HCT116 (cell line): ENCODE data around the gene GFOD1.

ENCODE experiments used
- CEBPB ChIP-seq: IDR thresholded peaks from 2 replicates; pipeline ENCODE4 v1.6.1; 2012; ENCODE audit warnings: low read depth
- EZH2 ChIP-seq: fragments of 200-600 bp; sonication (generic); IDR thresholded peaks from 2 replicates; pipeline ENCODE4 v1.6.1; 2017; ENCODE audit warnings: antibody characterized with exemption, mixed run types
- EZH2phosphoT487 ChIP-seq: fragments of 200-600 bp; IDR thresholded peaks from 2 replicates; pipeline ENCODE4 v1.6.1; 2018; ENCODE audit warnings: antibody characterized with exemption, borderline replicate concordance
- POLR2A ChIP-seq: IDR thresholded peaks from 2 replicates; pipeline ENCODE4 v1.7.0; 2011; ENCODE audit warnings: borderline replicate concordance; ENCODE audit not compliant: insufficient read depth, insufficient read length; ENCODE audit errors: extremely low read depth
- POLR2AphosphoS5 ChIP-seq: IDR thresholded peaks from 2 replicates; pipeline ENCODE4 v1.6.1; 2011; ENCODE audit warnings: mild to moderate bottlenecking, low read depth, low read length, moderate library complexity
- REST ChIP-seq: IDR thresholded peaks from 2 replicates; pipeline ENCODE4 v1.6.1; 2012; ENCODE audit warnings: low read depth
- SP1 ChIP-seq: IDR thresholded peaks from 2 replicates; pipeline ENCODE4 v1.6.1; 2012; ENCODE audit warnings: low read depth
- YY1 ChIP-seq: IDR thresholded peaks from 2 replicates; pipeline ENCODE4 v1.6.1; 2011; ENCODE audit warnings: low read length, low read depth, moderate library complexity, mild to moderate bottlenecking; ENCODE audit not compliant: insufficient replicate concordance; ENCODE audit errors: extremely low read depth
- ZFX ChIP-seq: fragments of 450-650 bp; IDR thresholded peaks from 2 replicates; pipeline ENCODE4 v1.6.1; 2017
- ZNF274 ChIP-seq: fragments of 200-500 bp; sonication (Bioruptor generic); IDR thresholded peaks from 2 replicates; pipeline ENCODE4 v1.6.1; 2014; ENCODE audit warnings: mild to moderate bottlenecking, low read depth, low read length, inconsistent platforms
- TF ChIP-seq, protein P1 (sequence below): IDR thresholded peaks from 2 replicates; pipeline ENCODE4 v1.6.1; 2012
- TF ChIP-seq, protein P2 (sequence below), 3 experiments: fragments of 200-600 bp in 1 of 3; sonication (generic) in 1 of 3; IDR thresholded peaks in 2 of 3; conservative IDR thresholded peaks in 1 of 3; 2 replicates each; pipeline ENCODE4 v1.5.1; 2012 to 2017; ENCODE audit warnings: low read depth in 2 of 3, low read length in 2 of 3, antibody characterized with exemption in 1 of 3, borderline replicate concordance in 1 of 3, control low read depth in 1 of 3, mild to moderate bottlenecking in 1 of 3, mixed read lengths in 1 of 3, mixed run types in 1 of 3, moderate library complexity in 1 of 3; ENCODE audit not compliant: insufficient read depth in 1 of 3
- TF ChIP-seq, protein P3 (sequence below): IDR thresholded peaks from 2 replicates; pipeline ENCODE4 v1.6.1; 2012

GRCh38 chr6:13478525-13478966 is 8.9 kb downstream of the GFOD1 start:
- TF ChIP-seq ZNF274 (no peak), CEBPB (no peak), ZFX (no peak), EZH2 (no peak), POLR2AphosphoS5 (no peak), YY1 (no peak), POLR2A (no peak), SP1 (no peak), EZH2phosphoT487 (no peak), REST (no peak)
- TF ChIP-seq, protein P1, sequence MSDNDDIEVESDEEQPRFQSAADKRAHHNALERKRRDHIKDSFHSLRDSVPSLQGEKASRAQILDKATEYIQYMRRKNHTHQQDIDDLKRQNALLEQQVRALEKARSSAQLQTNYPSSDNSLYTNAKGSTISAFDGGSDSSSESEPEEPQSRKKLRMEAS: no peak
- TF ChIP-seq, protein P2, sequence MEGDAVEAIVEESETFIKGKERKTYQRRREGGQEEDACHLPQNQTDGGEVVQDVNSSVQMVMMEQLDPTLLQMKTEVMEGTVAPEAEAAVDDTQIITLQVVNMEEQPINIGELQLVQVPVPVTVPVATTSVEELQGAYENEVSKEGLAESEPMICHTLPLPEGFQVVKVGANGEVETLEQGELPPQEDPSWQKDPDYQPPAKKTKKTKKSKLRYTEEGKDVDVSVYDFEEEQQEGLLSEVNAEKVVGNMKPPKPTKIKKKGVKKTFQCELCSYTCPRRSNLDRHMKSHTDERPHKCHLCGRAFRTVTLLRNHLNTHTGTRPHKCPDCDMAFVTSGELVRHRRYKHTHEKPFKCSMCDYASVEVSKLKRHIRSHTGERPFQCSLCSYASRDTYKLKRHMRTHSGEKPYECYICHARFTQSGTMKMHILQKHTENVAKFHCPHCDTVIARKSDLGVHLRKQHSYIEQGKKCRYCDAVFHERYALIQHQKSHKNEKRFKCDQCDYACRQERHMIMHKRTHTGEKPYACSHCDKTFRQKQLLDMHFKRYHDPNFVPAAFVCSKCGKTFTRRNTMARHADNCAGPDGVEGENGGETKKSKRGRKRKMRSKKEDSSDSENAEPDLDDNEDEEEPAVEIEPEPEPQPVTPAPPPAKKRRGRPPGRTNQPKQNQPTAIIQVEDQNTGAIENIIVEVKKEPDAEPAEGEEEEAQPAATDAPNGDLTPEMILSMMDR (IDR thresholded peaks at IDR 0.05 in 2 of 3, conservative IDR thresholded peaks at IDR 0.05 in 1 of 3; ENCODE audit: borderline replicate concordance in 1 of 3, insufficient read depth in 1 of 3, low read depth in 2 of 3, low read length in 2 of 3): no peak
- TF ChIP-seq, protein P3, sequence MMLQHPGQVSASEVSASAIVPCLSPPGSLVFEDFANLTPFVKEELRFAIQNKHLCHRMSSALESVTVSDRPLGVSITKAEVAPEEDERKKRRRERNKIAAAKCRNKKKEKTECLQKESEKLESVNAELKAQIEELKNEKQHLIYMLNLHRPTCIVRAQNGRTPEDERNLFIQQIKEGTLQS: no peak
